ENCODE measurements around the gene ITGA7. TPM values are rescaled to one million over a fixed set of nuclear protein-coding genes. Genes with fewer than 3 reads are reported as not detected.

Gene ITGA7
- polyA plus RNA-seq, 1 experiment: 11.6 TPM

DNA sequence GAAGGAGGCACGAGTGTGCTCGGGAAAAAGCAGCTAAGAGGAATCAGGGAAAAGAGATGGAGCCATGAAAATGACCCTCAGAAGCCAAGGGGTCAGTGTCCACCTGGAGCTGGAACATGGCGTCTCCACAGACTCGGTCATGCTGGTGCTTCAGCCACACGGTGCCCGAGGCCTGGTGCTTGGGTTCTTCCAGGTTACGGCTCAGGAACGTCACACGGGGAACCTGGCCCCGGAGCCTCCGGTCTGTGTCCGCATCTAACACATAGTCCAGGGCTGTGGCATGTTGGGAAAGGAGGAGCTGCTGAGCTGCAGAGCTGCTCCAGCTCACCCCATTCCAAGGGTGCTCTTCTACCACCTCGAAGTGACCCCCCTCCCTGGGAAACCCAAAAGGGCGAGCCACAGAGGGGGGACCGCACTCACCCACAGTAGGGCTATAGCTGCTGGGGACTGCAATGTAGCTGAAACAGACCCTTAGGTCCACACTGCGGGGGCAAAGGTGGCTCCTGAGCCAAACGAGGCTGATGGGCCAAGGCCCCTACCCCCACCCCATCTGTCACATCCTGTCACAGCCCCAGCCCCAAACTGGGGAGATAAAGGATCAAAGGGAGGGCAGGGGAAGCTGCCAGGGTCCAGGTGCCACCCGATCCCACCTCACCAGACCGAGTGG, 10.8 kb downstream of the ITGA7 start:
- DNase-seq (ENCODE audit: low read depth): no peak
- ChIA-PET POLR2A (no interaction called here), CTCF (interaction anchor here (1.0 to 2.5 kb wide), 3 partner anchors 12 to 40 kb away, joined by 3 to 5 read pairs (median 5); a partner anchor contains a TSS)
- TF ChIP-seq, protein P1, sequence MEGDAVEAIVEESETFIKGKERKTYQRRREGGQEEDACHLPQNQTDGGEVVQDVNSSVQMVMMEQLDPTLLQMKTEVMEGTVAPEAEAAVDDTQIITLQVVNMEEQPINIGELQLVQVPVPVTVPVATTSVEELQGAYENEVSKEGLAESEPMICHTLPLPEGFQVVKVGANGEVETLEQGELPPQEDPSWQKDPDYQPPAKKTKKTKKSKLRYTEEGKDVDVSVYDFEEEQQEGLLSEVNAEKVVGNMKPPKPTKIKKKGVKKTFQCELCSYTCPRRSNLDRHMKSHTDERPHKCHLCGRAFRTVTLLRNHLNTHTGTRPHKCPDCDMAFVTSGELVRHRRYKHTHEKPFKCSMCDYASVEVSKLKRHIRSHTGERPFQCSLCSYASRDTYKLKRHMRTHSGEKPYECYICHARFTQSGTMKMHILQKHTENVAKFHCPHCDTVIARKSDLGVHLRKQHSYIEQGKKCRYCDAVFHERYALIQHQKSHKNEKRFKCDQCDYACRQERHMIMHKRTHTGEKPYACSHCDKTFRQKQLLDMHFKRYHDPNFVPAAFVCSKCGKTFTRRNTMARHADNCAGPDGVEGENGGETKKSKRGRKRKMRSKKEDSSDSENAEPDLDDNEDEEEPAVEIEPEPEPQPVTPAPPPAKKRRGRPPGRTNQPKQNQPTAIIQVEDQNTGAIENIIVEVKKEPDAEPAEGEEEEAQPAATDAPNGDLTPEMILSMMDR (IDR thresholded peaks at IDR 0.05; ENCODE audit: insufficient read depth, low read depth, low read length): no peak
- H3K27me3 ChIP-seq (ENCODE audit: control insufficient read depth, insufficient read depth, low read length): no peaks in the 10 kb centered on the region
- no peak overlapping the region for H3K4me3 ChIP-seq (ENCODE audit: low read depth, low read length)
- H3K36me3 ChIP-seq (ENCODE audit: control insufficient read depth, insufficient read depth, low read length): no peaks in the 10 kb centered on the region

DNA sequence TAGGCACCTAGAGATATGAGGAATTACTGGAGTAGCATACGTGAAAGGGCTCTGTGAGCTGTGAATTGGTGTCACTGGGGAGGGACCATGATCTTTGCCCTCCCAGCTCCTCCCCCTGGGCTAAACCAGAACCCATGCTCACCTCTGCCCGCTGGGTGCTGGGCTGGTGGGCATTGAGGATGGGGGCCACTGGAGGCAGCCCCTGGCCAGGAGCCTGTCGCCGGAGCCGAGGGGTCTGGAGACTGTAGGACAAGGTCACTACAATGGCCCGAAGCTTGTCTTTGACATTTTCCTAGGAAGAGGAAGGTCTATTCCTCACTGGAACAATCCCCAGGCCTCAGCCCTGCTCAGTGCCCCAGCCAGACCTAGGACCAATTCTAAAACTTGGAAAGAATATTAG, 11.6 kb downstream of the ITGA7 start:
- CTCF ChIA-PET: interaction anchor here (0.9 to 1.4 kb wide), 2 partner anchors 10 to 41 kb away, joined by 4 to 5 read pairs; no protein-coding TSS in a partner anchor
- TF ChIP-seq, protein P1 (IDR thresholded peaks at IDR 0.05; ENCODE audit: insufficient read depth, low read depth, low read length): no peak
- H3K27me3 ChIP-seq (ENCODE audit: control insufficient read depth, insufficient read depth, low read length): no peaks in the 10 kb centered on the region
- H3K36me3 ChIP-seq (ENCODE audit: control insufficient read depth, insufficient read depth, low read length): no peaks in the 10 kb centered on the region
- no peak for DNase-seq (ENCODE audit: low read depth)
- POLR2A ChIA-PET: no interaction called here
- no peak overlapping the region for H3K4me3 ChIP-seq (ENCODE audit: low read depth, low read length)

- CTCF ChIA-PET: interaction anchor here (0.9 kb wide), 1 partner anchor 11 kb away, joined by 3 read pairs; no protein-coding TSS in a partner anchor
- POLR2A ChIA-PET: no interaction called here
- no peak overlapping the region for H3K4me3 ChIP-seq (ENCODE audit: low read depth, low read length)
- no peak for DNase-seq (ENCODE audit: low read depth)
- H3K36me3 ChIP-seq (ENCODE audit: control insufficient read depth, insufficient read depth, low read length): no peaks in the 10 kb centered on the region
- TF ChIP-seq, protein P1 (IDR thresholded peaks at IDR 0.05; ENCODE audit: insufficient read depth, low read depth, low read length): no peak
- H3K27me3 ChIP-seq (ENCODE audit: control insufficient read depth, insufficient read depth, low read length): no peaks in the 10 kb centered on the region
Observed at GRCh38 chr12:55695349-55695748, 12.4 kb downstream of the ITGA7 start.

GRCh38 chr12:55694651-55695050, 13.1 kb downstream of the ITGA7 start:
- no peak for DNase-seq (ENCODE audit: low read depth)
- H3K4me3 ChIP-seq (ENCODE audit: low read depth, low read length): no peak overlapping the region
- TF ChIP-seq, protein P1 (IDR thresholded peaks at IDR 0.05; ENCODE audit: insufficient read depth, low read depth, low read length): no peak
- POLR2A ChIA-PET: no interaction called here
- no peaks in the 10 kb centered on the region for H3K36me3 ChIP-seq (ENCODE audit: control insufficient read depth, insufficient read depth, low read length)
- H3K27me3 ChIP-seq (ENCODE audit: control insufficient read depth, insufficient read depth, low read length): no peaks in the 10 kb centered on the region
- CTCF ChIA-PET: interaction anchor here (0.9 to 1.2 kb wide), 3 partner anchors 9 to 30 kb away, joined by 3 to 4 read pairs (median 3); no protein-coding TSS in a partner anchor

- H3K27me3 ChIP-seq (ENCODE audit: control insufficient read depth, insufficient read depth, low read length): no peaks in the 10 kb centered on the region
- no peaks in the 10 kb centered on the region for H3K36me3 ChIP-seq (ENCODE audit: control insufficient read depth, insufficient read depth, low read length)
- ChIA-PET POLR2A (no interaction called here), CTCF (interaction anchor here (0.9 to 1.2 kb wide), 2 partner anchors 9 to 31 kb away, joined by 3 to 4 read pairs; no protein-coding TSS in a partner anchor)
- H3K4me3 ChIP-seq (ENCODE audit: low read depth, low read length): no peak overlapping the region
- TF ChIP-seq, protein P1 (IDR thresholded peaks at IDR 0.05; ENCODE audit: insufficient read depth, low read depth, low read length): no peak
- DNase-seq (ENCODE audit: low read depth): no peak
Observed at GRCh38 chr12:55694188-55694515, 13.6 kb downstream of the ITGA7 start.
